ENCODE data around the gene APC2.
"Not testable (repeated sequence)": the region's sequence is repeated elsewhere in the genome, so short reads cannot be mapped to it uniquely, and the experiment has no call there.

APC2 gene

DNA sequence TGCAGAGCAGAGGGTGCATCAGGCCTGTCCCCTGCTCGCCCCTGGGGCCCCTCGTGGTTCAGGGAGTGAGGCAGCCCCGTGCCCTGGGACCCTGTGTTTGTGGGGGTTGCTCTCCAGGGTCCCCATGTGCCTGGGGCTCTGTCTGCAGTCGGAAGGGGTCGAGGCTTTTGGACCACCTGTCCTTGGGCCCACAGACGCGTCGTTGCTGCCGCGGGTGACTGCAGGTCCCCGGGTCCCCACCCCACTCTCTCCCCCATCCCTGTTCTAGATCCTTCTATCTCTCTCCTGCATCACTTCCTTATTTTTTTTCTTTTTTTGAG is 38.3 kb downstream of the APC2 start:
- no peak overlapping the region for H3K4me3 ChIP-seq (ENCODE audit: low read length)
- DNase-seq (ENCODE audit: low read depth, low spot score), result no peak

DNA sequence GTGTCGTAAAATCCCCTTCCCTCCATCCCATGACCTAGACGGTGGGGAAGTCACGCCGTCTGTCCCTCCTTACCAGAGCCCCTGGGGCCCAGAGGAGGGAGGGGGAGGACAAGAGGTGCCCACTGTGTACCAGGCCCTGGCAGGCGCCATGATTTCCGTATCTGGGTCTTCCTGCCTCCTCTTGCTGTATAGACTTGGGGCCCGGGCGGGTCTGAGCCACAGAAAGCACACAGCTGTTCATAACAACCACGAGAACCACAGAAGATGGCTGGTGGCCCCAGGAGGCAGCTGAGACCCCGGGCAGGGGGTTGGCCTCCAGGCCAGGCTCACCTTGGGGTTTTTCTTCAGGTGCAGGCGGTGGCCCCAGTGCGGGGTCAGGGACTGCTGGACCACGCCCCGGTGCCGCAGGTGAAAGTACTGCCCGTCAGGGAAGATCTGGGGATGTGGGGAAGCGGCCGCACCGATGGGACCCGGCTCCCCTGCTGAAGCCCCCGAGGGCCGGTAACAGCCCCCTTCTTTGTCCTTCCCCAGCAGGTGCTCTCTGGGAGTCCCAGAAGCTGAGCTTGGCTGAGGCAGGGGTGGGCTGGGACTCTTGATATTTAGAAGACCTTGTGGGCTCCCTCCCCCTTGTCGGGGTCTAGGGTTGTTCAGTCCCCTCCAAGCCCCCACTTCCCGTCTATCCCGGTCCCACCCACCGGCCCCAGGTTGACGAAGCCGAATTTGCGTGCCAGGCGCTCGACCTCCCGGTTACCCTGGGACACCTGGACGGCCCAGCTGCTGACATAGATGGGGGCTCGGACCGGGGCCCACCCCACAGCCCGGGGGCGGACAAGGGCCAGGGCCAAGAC is 39.8 kb downstream of the APC2 start:
- DNase-seq (ENCODE audit: low read depth, low spot score), result peak; percentile 46
- H3K4me3 ChIP-seq (ENCODE audit: low read length), result peak overlapping the region; percentile 69

DNA sequence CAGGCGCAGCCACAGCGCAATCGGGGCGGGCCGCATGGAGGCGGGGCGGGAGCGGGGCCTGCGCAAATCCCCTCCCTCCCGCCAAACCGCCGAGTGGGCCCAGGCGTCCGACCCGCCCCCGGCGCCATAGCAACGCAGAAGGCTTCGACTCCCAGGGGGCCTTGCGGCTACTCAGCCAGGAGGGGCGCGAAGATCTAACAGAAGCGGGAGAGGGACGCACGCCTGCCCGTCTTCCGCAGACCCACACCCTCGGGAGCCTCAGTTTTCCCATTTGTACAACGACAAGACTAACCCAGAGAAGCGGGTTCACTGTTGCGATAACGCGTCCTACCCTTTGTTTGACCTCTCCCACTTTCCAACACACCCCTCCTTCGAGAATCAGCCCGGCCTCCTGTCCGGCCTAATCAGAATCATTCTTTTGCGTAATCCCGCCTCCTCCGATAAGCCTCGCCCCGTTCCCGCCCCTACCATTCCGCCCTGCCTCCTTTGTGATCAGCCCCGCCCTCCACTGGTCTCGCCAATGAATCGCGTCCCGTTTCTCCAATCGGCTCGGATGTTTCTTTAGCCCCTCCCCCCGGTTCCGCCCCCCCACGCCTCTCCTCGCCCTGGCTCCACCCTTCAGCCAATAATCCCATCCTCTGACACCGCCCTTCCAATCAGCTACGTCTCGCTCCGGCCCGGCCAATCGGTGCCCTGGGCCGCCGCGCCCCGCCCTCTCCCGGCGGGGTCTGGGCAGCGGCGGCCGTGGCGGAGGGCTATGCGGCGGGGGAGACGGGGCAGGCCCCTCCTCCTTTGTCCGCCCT is 40.6 kb downstream of the APC2 start, which contains the start of gene PCSK4:
Gene PCSK4 (minus strand): TSS at position 40 of the 803 bp plus-strand sequence. CDS start 4 bp downstream, at position 36.
- peak within 1 kb of the TSS; percentile 69 for H3K4me3 ChIP-seq (ENCODE audit: low read length)
- DNase-seq (ENCODE audit: low read depth, low spot score), result peak; percentile 97

DNA sequence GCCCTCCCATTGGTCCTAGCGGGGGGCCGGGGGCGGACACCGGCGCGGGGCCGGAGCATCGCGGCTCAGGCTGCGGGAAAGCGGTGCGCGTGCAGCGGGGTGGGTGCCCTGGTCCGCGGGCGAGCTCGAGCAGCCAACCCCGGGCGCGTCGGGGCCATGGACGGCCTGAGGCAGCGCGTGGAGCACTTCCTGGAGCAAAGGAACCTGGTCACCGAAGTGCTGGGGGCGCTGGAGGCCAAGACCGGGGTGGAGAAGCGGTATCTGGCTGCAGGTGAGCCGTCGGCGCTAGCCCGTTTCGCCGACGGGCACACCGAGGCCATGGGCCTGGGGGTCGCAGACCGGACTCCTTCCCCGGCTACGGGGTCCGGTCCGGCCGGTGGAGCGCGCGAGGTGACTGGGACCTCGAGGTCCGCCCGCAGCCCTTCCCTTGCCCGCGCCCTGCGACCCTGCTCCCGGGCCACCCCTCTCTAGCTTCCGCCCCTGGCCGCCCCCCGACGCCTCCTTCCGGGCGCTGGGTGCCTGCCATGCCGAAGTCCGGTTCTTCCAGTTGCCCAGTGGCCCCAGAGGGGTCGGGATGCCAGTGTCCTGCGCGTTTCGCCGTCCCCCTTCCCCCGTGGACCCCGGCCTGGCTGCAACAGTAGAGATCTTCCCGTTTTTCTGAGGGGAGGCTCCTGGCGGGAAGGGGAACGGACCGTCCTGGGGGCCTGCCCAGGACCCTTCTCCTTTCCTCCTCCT is 41.4 kb downstream of the APC2 start, which contains the start of gene REEP6:
Gene REEP6 (plus strand): TSS at position 68 of the 735 bp plus-strand sequence. CDS start 89 bp downstream, at position 157.
- peak within 1 kb of the TSS; percentile 69 for H3K4me3 ChIP-seq (ENCODE audit: low read length)
- no peak for DNase-seq (ENCODE audit: low read depth, low spot score)

DNA sequence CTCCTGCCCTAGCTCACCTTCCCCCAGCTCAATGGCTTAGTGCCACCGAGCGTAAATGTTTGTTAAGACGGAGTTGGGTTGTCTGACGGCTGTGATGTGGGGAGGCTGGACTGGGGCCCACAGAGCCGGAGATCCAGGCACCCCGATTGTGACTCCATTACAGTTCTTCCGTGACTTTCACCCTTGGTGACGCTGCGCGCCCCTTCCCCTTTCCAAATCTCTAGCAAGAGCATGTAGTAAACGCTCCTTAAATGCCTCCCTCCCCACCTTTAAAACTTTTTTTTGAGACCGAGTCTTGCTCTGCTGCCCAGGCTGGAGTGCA is 41.9 kb downstream of the APC2 start:
- H3K4me3 ChIP-seq (ENCODE audit: low read length), result no peak overlapping the region
- DNase-seq (ENCODE audit: low read depth, low spot score), result no peak

DNA sequence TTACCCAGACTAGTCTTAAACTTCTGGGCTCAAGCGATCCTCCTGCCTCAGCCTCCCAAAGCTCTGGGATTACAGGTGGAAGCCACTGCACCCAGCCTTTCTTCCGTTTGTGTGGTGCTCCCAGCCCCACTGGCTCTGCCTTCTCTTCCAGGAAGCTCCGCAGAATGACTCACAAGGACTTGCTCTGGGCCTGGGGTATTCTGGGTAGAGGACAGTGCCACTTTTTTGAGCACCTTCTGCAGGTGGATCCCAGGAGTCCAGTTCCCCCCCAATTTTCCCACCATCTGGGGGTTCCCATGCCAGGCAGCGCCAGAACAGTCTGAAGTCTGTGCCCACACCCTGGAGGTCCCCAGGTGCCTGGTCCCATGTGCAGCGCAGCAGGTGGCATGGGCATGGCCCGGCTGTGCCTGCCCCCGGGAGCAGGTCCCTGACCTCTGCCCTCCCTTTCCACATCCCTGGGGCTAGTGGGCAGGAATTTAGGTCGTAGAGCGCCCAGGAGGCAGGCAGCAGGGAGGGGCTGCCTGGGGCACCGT is 42.6 kb downstream of the APC2 start:
- DNase-seq (ENCODE audit: low read depth, low spot score), result no peak
- no peak overlapping the region for H3K4me3 ChIP-seq (ENCODE audit: low read length)

DNA sequence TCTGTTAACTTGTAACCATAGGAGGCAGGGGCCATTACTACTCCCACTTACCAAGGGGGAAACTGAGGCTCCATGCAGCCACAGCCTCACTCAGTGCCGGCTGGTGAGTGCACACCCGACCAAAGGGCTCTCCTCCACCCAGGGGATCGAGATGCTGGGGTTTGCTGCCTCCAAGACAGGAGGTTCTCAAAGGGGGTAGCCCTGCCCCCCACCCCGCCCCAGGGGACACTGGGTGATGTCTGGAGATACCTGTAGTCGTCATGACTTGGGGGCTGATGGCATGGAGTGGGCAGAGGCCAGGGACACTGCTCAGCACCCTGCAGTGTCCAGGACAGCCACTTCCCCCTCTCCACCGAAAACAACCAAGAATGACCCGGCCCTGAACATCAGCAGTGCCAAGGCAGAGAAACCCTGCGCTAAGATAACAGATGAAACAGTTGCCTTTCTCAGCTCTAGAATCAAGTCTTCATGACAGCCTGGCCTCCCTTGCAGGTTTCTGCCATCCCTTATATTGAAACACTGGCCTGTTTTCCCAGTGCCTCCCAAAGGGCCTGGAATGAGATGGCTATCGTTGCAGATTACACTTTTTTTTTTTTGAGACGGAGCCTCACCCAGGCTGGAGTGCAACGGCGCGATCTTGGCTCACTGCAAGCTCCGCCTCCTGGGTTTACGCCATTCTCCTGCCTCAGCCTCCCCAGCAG is 44.3 kb downstream of the APC2 start:
- H3K4me3 ChIP-seq (ENCODE audit: low read length), result no peak overlapping the region
- DNase-seq (ENCODE audit: low read depth, low spot score), result no peak

DNA sequence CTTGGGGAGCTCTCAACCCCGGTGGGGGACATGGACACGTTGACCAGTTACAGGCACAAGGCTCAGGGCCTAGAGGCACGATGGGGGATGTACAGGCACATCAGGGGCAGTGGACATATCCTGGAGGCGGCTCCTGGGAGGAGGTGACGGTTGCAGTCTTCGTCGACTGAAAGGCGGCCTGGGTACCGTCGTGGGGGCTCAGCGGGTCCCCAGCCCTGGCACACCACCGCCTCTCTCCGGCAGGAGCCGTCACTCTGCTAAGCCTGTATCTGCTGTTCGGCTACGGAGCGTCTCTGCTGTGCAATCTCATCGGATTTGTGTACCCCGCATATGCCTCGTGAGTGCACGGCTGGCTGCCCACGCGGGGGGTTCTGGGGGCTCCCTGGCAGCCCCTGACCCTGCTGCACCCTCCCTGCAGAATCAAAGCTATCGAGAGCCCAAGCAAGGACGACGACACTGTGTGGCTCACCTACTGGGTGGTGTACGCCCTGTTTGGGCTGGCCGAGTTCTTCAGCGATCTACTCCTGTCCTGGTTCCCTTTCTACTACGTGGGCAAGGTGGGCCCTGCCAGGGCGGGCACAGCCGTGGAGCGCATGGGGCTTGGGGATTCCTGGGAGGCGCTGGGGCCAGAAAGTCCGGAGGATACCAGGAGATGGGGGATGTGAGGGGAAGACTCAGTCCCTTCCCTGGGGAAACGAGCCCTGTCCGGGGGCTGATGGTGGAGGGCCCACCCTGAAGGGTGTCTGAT is 45.3 kb downstream of the APC2 start:
- DNase-seq (ENCODE audit: low read depth, low spot score), result no peak
- H3K4me3 ChIP-seq (ENCODE audit: low read length), result no peak overlapping the region

DNA sequence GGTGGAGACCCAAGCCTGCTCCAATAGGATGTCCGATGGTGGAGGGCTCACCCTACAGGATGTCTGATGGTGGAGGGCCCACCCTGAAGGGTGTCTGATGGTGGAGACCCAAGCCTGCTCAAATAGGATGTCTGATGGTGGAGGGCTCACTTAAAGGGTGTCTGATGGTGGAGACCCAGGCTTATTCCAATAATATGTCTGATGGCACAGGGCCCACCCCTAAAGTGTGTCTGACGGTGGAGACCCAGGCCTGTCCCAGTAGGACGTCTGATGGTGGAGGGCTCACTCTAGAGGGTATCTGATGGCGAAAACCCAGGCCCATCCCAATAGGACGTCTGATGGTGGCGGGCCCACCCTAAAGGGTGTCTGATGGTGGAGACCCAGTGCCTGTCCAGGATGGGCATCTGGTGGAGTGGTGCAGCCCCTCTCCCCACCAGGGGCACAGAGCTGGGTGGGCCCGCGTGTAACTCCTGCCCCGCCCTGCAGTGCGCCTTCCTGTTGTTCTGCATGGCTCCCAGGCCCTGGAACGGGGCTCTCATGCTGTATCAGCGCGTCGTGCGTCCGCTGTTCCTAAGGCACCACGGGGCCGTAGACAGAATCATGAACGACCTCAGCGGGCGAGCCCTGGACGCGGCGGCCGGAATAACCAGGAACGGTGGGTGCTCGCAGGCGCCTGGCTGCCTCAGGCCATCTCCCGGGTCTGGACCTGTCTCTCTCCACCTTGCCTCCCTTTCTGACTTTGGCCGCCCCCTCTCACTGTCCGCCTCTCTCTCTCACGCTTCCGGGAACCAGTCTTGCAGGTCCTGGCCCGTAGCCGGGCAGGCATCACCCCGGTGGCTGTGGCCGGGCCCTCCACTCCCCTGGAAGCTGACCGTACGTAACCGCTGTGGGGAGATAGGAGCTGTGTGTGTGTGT is 46.1 kb downstream of the APC2 start:
- no peak for DNase-seq (ENCODE audit: low read depth, low spot score)
- H3K4me3 ChIP-seq (ENCODE audit: low read length), result no peak overlapping the region

DNA sequence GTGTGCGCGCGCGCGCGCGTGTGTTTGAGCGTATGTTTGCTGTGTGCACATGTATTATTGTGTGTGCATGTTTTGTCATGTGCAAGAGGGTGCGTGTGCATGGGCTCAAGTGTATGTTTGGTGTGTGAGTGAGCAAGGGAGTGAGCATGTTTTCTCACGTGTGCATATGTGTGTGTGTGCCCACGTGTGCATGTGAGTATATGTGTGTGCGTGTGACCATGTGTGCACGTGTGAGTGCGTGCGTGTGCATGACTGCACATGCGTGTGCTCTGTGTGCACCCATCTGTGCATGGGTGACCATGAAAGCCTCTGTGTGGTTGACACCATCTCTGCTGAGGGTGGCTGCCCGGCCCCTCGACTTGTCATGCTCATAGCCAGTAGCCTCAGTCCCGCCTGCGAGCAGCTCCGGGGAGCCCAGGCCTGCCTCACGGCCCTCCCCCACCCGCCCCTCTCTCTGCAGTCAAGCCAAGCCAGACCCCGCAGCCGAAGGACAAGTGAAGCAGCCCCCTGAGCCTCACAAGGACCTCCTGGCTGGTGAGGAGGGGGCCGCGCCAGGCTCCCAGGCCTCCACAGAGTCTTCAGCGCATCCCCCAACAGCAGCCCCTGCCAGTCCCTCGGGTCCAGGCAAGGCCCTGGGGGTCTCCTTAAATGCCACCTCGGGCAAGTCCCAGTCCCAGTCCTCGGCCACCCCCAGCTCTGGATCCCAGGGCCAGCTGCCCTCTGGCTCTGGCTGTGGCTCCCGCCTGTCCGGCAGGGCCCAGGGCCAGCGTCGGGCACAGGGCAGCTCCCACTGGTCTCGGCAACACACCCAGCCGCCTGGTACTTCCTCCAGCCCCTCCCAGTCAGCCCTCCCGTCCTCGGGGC is 47.0 kb downstream of the APC2 start:
- no peak for DNase-seq (ENCODE audit: low read depth, low spot score)
- no peak overlapping the region for H3K4me3 ChIP-seq (ENCODE audit: low read length)

DNA sequence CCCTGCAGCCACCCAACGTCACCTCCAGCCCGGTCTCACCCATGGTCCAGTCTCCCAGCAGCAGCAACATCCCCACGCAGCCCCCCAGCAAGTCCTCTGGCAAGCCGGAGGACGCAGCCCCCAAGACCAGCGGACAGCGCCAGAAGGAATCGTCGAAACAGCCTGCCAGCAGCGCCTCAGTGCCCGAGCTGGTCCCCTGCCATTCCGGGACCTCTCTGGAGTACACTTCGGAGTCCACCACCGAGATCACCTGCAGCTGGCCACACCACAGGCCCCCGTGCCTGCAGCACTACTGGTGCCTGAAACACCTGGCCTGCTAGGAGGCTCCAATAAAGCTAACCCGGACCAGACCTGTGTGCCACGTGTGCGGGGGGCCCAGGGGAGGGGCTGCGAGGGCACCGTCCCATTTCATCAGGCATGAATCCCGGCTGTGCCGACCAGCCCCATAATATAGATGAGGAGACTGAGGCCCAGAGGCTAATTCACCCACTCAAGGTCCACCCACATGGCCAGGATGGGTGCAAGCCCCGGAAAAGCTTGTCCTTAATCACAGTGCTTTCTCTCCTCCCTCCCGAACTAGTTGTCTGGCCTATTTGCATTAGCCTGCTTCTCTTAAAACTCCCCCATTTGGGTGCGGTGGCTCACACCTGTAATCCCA is 47.8 kb downstream of the APC2 start:
- DNase-seq (ENCODE audit: low read depth, low spot score), result no peak
- no peak overlapping the region for H3K4me3 ChIP-seq (ENCODE audit: low read length)

DNA sequence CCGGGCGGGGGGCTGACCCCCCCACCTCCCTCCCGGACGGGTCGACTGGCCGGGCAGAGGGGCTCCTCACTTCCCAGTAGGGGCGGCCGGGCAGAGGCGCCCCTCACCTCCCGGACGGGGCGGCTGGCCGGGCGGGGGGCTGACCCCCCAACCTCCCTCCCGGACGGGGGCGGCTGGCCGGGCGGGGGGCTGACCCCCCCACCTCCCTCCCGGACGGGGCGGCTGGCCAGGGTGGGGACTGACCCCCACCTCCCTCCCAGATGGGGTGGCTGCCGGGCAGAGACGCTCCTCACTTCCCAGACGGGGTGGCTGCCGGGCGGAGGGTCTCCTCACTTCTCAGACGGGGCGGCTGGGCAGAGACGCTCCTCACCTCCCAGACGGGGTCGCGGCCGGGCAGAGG is 49.3 kb downstream of the APC2 start:
- DNase-seq (ENCODE audit: low read depth, low spot score); H3K4me3 ChIP-seq (ENCODE audit: low read length): not testable (repeated sequence)

DNA sequence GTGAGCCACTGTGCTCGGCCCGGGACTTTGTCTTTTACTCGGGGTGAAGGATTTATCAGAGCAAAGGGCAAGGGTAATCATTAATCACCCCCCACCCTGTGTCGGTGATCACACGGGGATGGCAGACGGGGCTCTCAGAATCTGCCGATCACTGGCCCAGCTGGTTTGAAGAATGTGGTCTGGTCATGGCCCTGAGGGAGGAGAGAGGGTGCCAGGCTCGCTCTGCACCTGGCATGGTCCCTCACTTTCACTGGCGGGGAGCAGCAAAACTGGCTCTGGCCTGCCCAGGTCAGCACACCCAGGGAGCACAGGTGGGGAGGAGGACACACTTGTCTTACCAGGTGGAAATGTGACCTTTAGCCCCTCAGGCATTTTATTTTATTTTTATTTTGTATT is 51.3 kb downstream of the APC2 start:
- H3K4me3 ChIP-seq (ENCODE audit: low read length), result no peak overlapping the region
- no peak for DNase-seq (ENCODE audit: low read depth, low spot score)

DNA sequence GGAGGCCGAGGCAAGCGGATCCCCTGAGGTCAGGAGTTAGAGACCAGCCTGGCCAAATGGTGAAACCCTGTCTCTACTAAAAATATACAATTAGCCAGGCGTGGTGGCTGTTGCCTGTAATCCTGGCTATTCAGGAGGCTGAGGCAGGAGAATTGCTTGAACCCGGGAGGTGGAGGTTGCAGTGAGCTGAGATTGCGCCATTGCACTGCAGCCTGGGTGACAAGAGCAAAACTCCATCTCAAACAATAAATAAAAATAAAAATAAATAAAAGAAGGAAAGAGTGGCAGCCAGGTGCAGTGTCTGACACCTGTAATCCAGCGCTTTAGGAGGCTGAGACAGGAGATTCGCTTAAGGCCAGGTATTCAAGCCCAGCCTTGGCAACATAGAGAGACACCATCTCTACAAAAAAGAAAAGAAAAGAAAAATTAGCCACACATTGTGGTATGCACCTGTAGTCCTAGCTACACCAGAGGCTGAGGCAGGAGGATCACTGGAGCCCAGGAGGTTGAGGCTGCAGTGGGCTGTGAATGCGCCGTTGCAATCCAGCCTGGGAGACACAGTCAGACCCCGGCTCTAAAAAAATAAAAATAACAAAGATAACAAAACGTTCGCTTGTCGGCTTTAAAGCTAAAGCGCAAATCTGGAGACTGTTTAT is 52.6 kb downstream of the APC2 start:
- no peak for DNase-seq (ENCODE audit: low read depth, low spot score)
- no peak overlapping the region for H3K4me3 ChIP-seq (ENCODE audit: low read length)

DNA sequence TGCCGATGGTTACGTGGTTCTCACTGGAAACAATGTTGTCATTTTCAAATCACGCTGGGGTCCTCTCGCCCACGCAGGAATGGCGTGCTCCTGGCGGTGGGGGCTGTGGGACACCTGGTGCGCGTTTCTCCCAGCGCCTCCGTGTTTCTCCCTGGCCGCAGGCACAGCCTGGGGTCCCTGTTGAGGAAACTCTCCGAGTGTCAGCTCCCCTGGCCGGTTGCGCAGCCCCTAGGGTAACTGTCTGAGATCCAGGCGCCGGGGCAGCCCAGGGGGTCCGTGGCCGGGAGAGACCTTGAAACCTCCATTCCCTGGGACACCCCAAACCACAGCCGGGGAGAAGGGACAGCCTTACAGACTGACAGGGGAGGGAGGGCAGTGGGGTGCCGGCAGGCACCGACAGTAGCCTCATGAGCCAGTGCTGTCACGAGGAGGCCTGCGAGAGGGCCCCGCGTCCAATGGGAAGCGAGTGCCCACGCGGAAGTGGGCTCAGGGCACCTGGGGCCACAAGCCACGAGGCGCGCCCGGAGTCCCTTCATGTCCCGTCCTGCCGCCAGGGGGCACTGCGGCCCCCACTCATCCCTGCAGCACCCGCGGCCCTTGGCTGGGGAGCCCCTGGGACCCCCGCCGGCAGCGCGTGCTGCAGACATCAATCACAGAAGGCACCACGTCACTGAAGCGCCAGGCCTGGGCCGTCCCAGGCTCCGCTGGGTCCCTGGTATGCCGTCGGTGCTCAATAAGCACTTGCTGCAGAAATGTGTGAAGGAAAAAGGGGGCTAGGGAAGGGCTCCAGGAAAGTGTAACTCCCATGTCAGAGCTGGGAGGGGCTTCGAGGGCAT is 53.4 kb downstream of the APC2 start:
- DNase-seq (ENCODE audit: low read depth, low spot score), result peak; percentile 42
- H3K4me3 ChIP-seq (ENCODE audit: low read length), result no peak overlapping the region; the same call in 1 of the 2 replicates

Measured in Jurkat, Clone E6-1 (cell line).